Mucosa of rectum (tissue), 2 donors: ENCODE measurements around the gene ABCC6.

Experiments
- H3K27ac ChIP-seq, 2 donors: one replicate each; pipeline ENCODE4 v1.7.0; 2013; ENCODE audit warnings: inconsistent platforms in 2 of 2, low read depth in 2 of 2, low read length in 2 of 2
- H3K27me3 ChIP-seq, 2 donors: one replicate each; pipeline ENCODE4 v1.7.0; 2013; ENCODE audit warnings: low read length in 2 of 2; ENCODE audit not compliant: control insufficient read depth in 2 of 2, insufficient read depth in 2 of 2
- H3K36me3 ChIP-seq, 2 donors: one replicate each; pipeline ENCODE4 v1.7.0; 2013; ENCODE audit warnings: low read length in 2 of 2; ENCODE audit not compliant: control insufficient read depth in 2 of 2, insufficient read depth in 2 of 2
- H3K4me1 ChIP-seq, 2 donors: one replicate each; pipeline ENCODE4 v1.7.0; 2013; ENCODE audit warnings: low read length in 2 of 2, mild to moderate bottlenecking in 1 of 2; ENCODE audit not compliant: control insufficient read depth in 2 of 2, insufficient read depth in 2 of 2
- H3K4me3 ChIP-seq, 2 donors: one replicate each; pipeline ENCODE4 v1.7.0; 2013; ENCODE audit warnings: low read length in 2 of 2
- H3K9ac ChIP-seq, 2 donors: one replicate each; pipeline ENCODE4 v1.7.0; 2013; ENCODE audit warnings: low read length in 2 of 2, low read depth in 1 of 2, mild to moderate bottlenecking in 1 of 2
- H3K9me3 ChIP-seq, 2 donors: one replicate each; pipeline ENCODE4 v1.7.0; 2013; ENCODE audit warnings: low read length in 2 of 2; ENCODE audit not compliant: control insufficient read depth in 2 of 2
- donor health status: healthy.
- donor health status: Normal muscosa, but diverticular disease.

Gene ABCC6

DNA sequence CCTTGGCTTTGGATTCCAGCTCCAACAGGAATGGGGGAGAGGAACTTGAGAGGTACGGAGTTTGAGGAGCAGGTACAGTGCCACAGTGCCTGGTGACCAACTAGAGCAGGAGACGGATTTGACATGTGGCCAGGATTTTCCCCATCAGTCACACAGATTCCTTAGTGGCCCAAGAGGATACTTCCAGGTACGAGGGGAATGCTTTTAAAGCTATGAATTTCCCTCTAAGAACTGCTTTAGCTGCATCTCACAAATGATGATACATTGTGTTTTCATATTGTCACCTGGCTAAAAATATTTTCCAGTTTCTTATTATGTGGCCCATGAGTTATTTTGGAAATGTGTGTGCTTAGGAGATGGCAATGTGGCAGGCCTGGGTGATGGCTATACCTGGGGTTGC is 98.3 kb downstream of the ABCC6 start:
- H3K27me3 ChIP-seq, result no peaks in the 10 kb centered on the region
- no peak overlapping the region for H3K27ac ChIP-seq

DNA sequence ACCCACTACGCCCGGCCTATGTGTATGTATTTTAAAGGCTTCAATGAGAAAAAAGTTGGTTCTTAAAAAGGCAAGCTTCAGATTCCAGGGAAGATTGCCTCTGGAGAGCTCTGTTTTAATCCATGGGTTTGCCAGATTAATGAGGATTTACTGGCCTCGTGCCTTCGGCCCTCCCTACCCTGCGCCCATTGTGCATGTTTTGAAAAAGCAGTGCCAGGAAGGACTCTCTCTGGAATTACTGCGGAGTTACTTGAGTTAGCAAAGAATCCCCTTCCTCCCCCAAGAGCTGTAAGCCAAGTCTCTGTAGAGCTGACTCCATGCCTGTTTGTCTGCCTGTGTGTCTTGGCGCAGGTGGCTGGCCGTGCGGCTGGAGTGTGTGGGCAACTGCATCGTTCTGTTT is 98.9 kb downstream of the ABCC6 start:
- Histone ChIP-seq H3K9ac (no peak overlapping the region), H3K27ac (no peak overlapping the region), H3K36me3 (peaks cover 13 to 14% of the 10 kb centered on the region in 2 donors), H3K4me1 (peaks cover 6 to 11% of the 10 kb centered on the region in 2 donors), H3K27me3 (no peaks in the 10 kb centered on the region), H3K9me3 (peaks cover 0 to 3% of the 10 kb centered on the region in 2 donors), H3K4me3 (no peak overlapping the region)

More for the DNA sequence above, 98.3 kb downstream of the ABCC6 start:
- H3K9me3 ChIP-seq, result peaks cover 0 to 3% of the 10 kb centered on the region in 2 donors
- H3K4me1 ChIP-seq, result peaks cover 2 to 7% of the 10 kb centered on the region in 2 donors
- peaks cover 13 to 14% of the 10 kb centered on the region in 2 donors for H3K36me3 ChIP-seq
- H3K9ac ChIP-seq, result no peak overlapping the region
- no peak overlapping the region for H3K4me3 ChIP-seq

DNA sequence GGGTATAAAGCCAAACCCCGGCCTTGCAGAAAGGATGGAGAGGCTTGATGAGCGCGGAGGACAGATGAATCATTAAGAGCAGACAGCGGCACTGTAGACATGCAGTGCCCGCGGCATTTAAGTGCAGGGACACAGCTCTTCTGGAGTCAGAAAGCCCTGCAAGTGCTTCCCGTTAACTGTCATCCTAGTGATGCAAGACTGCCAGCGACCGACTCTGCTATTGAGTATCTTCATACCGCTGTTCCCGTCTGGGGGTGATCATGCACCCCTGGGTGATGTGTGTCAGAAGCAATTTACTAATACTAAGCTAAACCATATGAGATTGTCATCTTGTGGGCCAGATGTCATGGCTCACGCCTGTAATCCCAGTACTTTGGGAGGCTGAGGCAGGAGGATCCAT is 101.0 kb downstream of the ABCC6 start:
- H3K9ac ChIP-seq, result no peak overlapping the region
- H3K27ac ChIP-seq, result no peak overlapping the region
- peaks cover 6 to 11% of the 10 kb centered on the region in 2 donors for H3K4me1 ChIP-seq
- no peak overlapping the region for H3K4me3 ChIP-seq
- H3K27me3 ChIP-seq, result no peaks in the 10 kb centered on the region
- H3K36me3 ChIP-seq, result peaks cover 16 to 22% of the 10 kb centered on the region in 2 donors
- peaks cover 0 to 3% of the 10 kb centered on the region in 2 donors for H3K9me3 ChIP-seq

DNA sequence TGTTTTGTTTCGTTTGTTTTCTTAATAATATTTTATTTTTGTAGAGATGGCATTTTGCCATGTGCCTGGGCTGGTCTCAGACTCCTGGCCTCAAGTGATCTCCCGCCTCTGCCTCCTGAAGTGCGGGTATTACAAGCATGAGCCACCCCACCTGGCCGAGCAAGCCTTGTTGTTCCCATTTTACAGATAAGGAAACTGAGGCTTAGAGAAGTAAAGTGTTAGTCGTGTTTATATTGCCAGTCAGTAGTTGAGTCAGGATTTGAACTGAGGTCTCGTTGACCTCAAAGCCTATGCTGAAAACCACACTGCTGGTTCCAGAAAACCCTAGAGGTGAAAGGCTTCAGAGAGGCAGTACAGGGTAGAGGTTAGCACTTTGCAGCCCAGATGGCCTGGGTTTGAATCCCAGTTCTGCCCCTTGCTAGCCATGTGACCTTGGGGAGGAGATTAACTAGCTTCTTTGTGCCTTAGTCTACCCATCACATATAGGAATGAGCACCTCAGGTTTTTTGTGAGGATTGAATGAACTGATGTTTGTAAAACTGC is 102.0 kb downstream of the ABCC6 start:
- Histone ChIP-seq H3K9ac (no peak overlapping the region), H3K36me3 (peaks cover 20 to 29% of the 10 kb centered on the region in 2 donors), H3K27ac (no peak overlapping the region), H3K9me3 (peaks cover 0 to 3% of the 10 kb centered on the region in 2 donors), H3K4me3 (no peak overlapping the region), H3K4me1 (peaks cover 6 to 11% of the 10 kb centered on the region in 2 donors), H3K27me3 (no peaks in the 10 kb centered on the region)

DNA sequence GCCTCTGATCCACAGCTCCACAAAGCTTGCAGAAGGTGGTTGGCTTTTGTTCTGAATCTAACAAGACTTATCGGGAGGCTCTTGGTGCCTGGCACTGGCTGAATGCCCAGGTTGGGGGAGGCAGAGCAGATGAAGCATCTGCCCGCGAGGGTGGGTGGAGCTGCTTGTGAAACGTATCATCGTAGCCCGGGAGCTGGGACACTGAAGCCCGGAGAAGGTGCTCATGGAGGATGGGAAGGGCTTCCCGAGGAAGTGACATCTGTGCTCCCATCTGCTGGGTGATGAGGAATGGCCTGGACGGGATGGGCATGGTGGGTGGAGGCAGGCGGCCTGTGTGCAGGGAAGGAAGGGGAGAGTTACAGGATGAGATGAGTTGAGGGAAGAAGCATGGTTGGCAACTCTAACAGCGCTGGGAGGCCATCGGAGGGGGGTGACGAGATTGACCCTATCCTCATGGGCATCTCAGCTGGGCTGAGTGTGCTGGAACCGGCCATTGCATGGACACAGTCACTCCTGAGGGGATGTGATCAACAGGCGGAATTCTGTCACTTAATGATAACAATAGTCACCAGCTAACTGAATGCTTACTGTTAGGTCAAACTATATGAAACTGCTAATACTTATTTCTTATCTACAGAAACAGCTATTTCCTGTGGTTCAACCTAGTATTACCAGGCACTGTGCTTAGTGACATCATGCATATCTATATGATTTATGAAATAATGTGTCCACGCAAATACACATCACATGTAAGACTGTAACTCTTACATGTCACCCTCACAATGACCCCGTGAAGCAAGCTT is 102.7 kb downstream of the ABCC6 start:
- H3K4me1 ChIP-seq, result peaks cover 6 to 11% of the 10 kb centered on the region in 2 donors
- peaks cover 15 to 29% of the 10 kb centered on the region in 2 donors for H3K36me3 ChIP-seq
- no peak overlapping the region for H3K9ac ChIP-seq
- H3K9me3 ChIP-seq, result peaks cover 0 to 3% of the 10 kb centered on the region in 2 donors
- no peak overlapping the region for H3K4me3 ChIP-seq
- no peaks in the 10 kb centered on the region for H3K27me3 ChIP-seq
- peak overlapping the region; percentile 15 to 20 for H3K27ac ChIP-seq

DNA sequence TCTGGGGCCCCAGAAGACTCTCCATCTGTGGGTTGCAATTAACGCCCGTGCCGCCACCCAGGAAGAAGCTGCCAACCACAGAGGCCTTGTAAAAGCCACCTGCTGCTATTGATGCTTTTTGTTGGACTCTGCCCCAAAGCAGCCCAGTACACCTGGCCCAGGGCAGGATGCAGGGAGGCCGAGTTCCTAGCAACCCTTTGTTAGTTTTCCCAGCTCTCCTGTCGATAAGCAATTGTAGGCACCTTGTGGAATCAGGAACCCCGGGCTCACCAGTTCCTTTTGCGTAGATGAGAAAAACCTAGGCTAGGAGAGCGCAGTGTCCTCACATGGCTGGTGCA is 103.3 kb downstream of the ABCC6 start:
- Histone ChIP-seq H3K4me1 (peaks cover 6 to 11% of the 10 kb centered on the region in 2 donors), H3K36me3 (peaks cover 15 to 29% of the 10 kb centered on the region in 2 donors), H3K27me3 (no peaks in the 10 kb centered on the region), H3K9me3 (peaks cover 0 to 3% of the 10 kb centered on the region in 2 donors), H3K27ac (peak overlapping the region; percentile 15 to 20), H3K4me3 (no peak overlapping the region), H3K9ac (no peak overlapping the region)

DNA sequence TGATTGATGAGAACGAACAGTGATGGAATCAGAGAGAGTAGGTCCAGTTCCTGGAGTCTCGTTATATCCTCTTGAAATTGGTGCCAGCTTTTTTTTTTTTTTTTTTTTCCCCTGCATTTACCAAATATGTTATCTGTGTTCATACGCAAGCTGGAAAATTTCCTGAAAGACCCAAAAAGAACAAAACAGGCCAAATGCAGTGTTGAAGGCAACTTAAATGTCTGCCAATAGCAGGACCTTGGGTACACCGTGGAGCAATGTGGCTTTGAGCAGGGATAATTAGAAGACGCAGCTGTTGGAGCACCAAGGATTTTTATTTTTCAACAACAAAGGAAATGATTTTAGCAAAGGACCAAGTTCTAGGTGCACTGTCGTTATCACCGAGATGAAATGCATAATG is 105.0 kb downstream of the ABCC6 start:
- Histone ChIP-seq H3K27ac (no peak overlapping the region), H3K9me3 (no peaks in the 10 kb centered on the region), H3K36me3 (peaks cover 9 to 34% of the 10 kb centered on the region in 2 donors), H3K4me1 (peaks cover 6 to 11% of the 10 kb centered on the region in 2 donors), H3K9ac (no peak overlapping the region), H3K27me3 (no peaks in the 10 kb centered on the region), H3K4me3 (no peak overlapping the region)

DNA sequence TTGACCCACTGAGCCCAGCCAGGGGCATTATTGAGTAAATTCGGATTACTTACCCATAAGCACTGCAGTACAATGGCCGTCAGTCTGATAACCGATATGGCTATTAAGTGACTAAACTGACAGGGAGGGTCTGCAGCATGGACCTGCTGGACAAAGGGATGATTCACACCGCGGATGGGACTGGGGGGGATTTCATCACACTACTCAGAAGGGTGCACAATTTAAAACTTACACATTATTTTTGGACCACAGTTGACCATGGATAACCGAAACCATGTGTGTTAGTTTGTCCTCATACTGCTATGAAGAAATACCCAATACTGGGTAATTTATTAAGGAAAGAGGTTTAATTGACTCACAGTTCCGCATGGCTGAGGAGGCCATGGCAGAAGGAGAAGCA is 106.5 kb downstream of the ABCC6 start:
- Histone ChIP-seq H3K27me3 (no peaks in the 10 kb centered on the region), H3K36me3 (peaks cover 11 to 40% of the 10 kb centered on the region in 2 donors), H3K9me3 (no peaks in the 10 kb centered on the region), H3K9ac (no peak overlapping the region), H3K27ac (no peak overlapping the region), H3K4me1 (peaks cover 6 to 11% of the 10 kb centered on the region in 2 donors), H3K4me3 (no peak overlapping the region)

DNA sequence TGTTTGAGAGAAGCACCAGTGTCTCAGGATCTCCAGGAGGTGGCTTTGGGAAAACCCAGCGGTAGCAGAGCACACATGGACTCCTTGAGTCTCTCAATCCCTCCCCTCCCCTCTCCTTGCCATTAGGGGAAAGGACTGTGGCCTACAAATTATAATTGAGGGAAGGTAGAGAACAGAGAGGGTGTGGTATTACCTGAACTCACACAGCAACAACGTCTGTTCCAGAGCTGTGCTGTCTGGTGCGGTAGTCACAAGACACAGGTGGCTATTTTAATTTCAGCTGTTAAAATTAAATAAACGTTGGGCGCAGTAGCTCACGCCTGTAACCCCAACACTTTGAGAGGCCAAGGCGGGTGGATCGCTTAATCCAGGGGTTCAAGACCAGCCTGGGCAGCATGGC is 110.2 kb downstream of the ABCC6 start:
- Histone ChIP-seq H3K27me3 (no peaks in the 10 kb centered on the region), H3K4me1 (no peaks in the 10 kb centered on the region), H3K27ac (no peak overlapping the region), H3K9ac (no peak overlapping the region), H3K4me3 (no peak overlapping the region), H3K9me3 (no peaks in the 10 kb centered on the region), H3K36me3 (peaks cover 22 to 59% of the 10 kb centered on the region in 2 donors)

DNA sequence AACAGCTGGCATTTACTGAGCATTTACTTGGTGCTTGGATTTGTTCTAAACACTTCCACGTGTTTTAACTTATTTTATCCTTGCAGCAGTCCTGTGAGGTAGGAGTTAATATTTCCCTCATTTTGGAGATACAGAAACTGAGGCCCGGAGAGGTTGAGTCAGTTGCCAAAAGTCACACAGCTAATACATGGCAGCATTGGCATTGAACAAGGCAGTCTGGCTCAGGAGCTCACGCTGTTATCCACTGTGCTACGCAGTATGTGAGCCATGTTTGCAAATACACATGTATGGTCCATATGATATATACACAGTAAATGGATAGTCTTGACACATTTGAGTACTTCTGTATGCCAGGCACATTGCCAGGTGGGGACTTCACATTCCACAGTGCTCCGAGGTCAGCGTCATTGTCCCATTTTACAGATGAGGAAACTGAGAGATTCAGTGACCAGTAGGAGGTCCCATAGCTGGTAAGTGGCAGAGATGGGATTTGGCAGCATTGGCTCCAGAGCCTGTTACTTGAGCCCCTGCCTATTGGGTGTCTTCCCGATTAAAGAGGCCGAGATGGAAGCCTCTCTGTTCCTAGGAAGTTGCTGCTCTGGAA is 110.7 kb downstream of the ABCC6 start:
- no peak overlapping the region for H3K4me3 ChIP-seq
- H3K9ac ChIP-seq, result no peak overlapping the region
- no peaks in the 10 kb centered on the region for H3K4me1 ChIP-seq
- no peak overlapping the region for H3K27ac ChIP-seq
- H3K27me3 ChIP-seq, result no peaks in the 10 kb centered on the region
- peaks cover 20 to 54% of the 10 kb centered on the region in 2 donors for H3K36me3 ChIP-seq
- no peaks in the 10 kb centered on the region for H3K9me3 ChIP-seq
